Uterus (tissue), 2 donors: ENCODE measurements around the gene NCAM2.

Experiments used
- POLR2A ChIP-seq, 2 donors: fragments of 450-650 bp; IDR thresholded peaks; one replicate each; pipeline ENCODE4 v1.6.1; 2016; ENCODE audit warnings: antibody characterized with exemption in 2 of 2, mild to moderate bottlenecking in 1 of 2, moderate library complexity in 1 of 2
- TF ChIP-seq, protein P1 (sequence below), 4 experiments: fragments of 200-600 bp in 2 of 4; fragments of 450-650 bp in 2 of 4; sonication (generic) in 2 of 4; IDR thresholded peaks; one replicate each; pipeline ENCODE4 v1.5.1; 2016 to 2019; ENCODE audit warnings: antibody characterized with exemption in 4 of 4, mild to moderate bottlenecking in 2 of 4, moderate library complexity in 1 of 4

GRCh38 chr21:21174676-21175075, 176.5 kb downstream of the NCAM2 start:
- TF ChIP-seq, protein P1, sequence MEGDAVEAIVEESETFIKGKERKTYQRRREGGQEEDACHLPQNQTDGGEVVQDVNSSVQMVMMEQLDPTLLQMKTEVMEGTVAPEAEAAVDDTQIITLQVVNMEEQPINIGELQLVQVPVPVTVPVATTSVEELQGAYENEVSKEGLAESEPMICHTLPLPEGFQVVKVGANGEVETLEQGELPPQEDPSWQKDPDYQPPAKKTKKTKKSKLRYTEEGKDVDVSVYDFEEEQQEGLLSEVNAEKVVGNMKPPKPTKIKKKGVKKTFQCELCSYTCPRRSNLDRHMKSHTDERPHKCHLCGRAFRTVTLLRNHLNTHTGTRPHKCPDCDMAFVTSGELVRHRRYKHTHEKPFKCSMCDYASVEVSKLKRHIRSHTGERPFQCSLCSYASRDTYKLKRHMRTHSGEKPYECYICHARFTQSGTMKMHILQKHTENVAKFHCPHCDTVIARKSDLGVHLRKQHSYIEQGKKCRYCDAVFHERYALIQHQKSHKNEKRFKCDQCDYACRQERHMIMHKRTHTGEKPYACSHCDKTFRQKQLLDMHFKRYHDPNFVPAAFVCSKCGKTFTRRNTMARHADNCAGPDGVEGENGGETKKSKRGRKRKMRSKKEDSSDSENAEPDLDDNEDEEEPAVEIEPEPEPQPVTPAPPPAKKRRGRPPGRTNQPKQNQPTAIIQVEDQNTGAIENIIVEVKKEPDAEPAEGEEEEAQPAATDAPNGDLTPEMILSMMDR (IDR thresholded peaks at IDR 0.05), result no peak
- no peak for TF ChIP-seq POLR2A (IDR thresholded peaks at IDR 0.05)
